GM18505 (cell line): ENCODE measurements around the gene BUB1B.
A peak's percentile ranks its signal among the peaks of the same experiment; 100 is the strongest.

ENCODE experiments used
- ATAC-seq: cut with Tn5 transposase; IDR thresholded peaks from one replicate; pipeline ENCODE4 v1.9.1; 2021; ENCODE audit not compliant: unreplicated experiment
- POLR2A ChIP-seq: IDR thresholded peaks from 4 replicates; pipeline ENCODE4 v1.6.1; 2011; ENCODE audit warnings: borderline replicate concordance; ENCODE audit not compliant: insufficient read depth, insufficient read length; ENCODE audit errors: extremely low read depth

Gene BUB1B

GRCh38 chr15:40245666-40246450 lies 85.0 kb downstream of the BUB1B start:
- no peak for ATAC-seq

GRCh38 chr15:40246496-40247280 lies 85.8 kb downstream of the BUB1B start:
- TF ChIP-seq POLR2A = no peak
- ATAC-seq = no peak

More at GRCh38 chr15:40245666-40246450, 85.0 kb downstream of the BUB1B start:
- TF ChIP-seq POLR2A = no peak

GRCh38 chr15:40247406-40247971 lies 86.6 kb downstream of the BUB1B start:
- no peak for ATAC-seq
- TF ChIP-seq POLR2A = no peak

GRCh38 chr15:40248006-40248783 lies 87.3 kb downstream of the BUB1B start:
- TF ChIP-seq POLR2A = no peak
- ATAC-seq = no peak

GRCh38 chr15:40249477-40250303 lies 88.8 kb downstream of the BUB1B start:
- no peak for ATAC-seq
- TF ChIP-seq POLR2A = no peak

- ATAC-seq = no peak
- no peak for TF ChIP-seq POLR2A
Measured at GRCh38 chr15:40250304-40250656, 89.4 kb downstream of the BUB1B start.

GRCh38 chr15:40250771-40251483 lies 90.1 kb downstream of the BUB1B start:
- TF ChIP-seq POLR2A = no peak

GRCh38 chr15:40251486-40252140 lies 90.7 kb downstream of the BUB1B start:
- no peak for TF ChIP-seq POLR2A

More at GRCh38 chr15:40250771-40251483, 90.1 kb downstream of the BUB1B start:
- no peak for ATAC-seq

GRCh38 chr15:40252141-40252437 lies 91.2 kb downstream of the BUB1B start:
- ATAC-seq = no peak
- TF ChIP-seq POLR2A = no peak

More at GRCh38 chr15:40251486-40252140, 90.7 kb downstream of the BUB1B start:
- ATAC-seq = no peak

GRCh38 chr15:40252438-40253166 lies 91.7 kb downstream of the BUB1B start:
- ATAC-seq = peak; percentile 56
- TF ChIP-seq POLR2A = no peak
